ENCODE measurements around the gene DEFB123.
"Not testable (repeated sequence)": the region's sequence is repeated elsewhere in the genome, so short reads cannot be mapped to it uniquely, and the experiment has no call there.

The DEFB123 gene

GRCh38 chr20:31414381-31414780 is 26.1 kb upstream of the DEFB123 start:
- no peak overlapping the region for H3K18ac ChIP-seq (ENCODE audit: low read length)
- no peak for DNase-seq
- no peak overlapping the region for H2BK15ac ChIP-seq (replicated peaks; ENCODE audit: low read depth)
- H2BK120ac ChIP-seq (ENCODE audit: low read depth, low read length) = no peak overlapping the region
- H3K36me3 ChIP-seq (ENCODE audit: control insufficient read depth, insufficient read depth, low read length) = no peaks in the 10 kb centered on the region
- no CpG with 5 or more reads among the region's 6 CpGs for WGBS (ENCODE audit: extremely low coverage, insufficient coverage, low lambda C conversion rate)
- H3K27me3 ChIP-seq (ENCODE audit: insufficient read depth, low read length, poor library complexity) = no peaks in the 10 kb centered on the region
- no peak overlapping the region for H3K9ac ChIP-seq (ENCODE audit: low read length)
- H3K56ac ChIP-seq (ENCODE audit: low read length) = no peak overlapping the region
- H3K4me1 ChIP-seq (ENCODE audit: control insufficient read depth, low read depth, low read length) = no peaks in the 10 kb centered on the region
- no peak overlapping the region for H2BK5ac ChIP-seq (ENCODE audit: low read length)
- H3K4me2 ChIP-seq (ENCODE audit: low read length) = no peak overlapping the region
- H2AK5ac ChIP-seq (ENCODE audit: low read length) = no peak overlapping the region
- H3K79me1 ChIP-seq (ENCODE audit: low read length) = no peaks in the 10 kb centered on the region
- H3K79me2 ChIP-seq (ENCODE audit: control insufficient read depth, insufficient read depth, low read length) = no peaks in the 10 kb centered on the region
- no peak overlapping the region for H3K27ac ChIP-seq (ENCODE audit: low read depth, low read length)
- H4K5ac ChIP-seq (ENCODE audit: low read length) = no peak overlapping the region
- H3K4me3 ChIP-seq (ENCODE audit: low read length) = no peak overlapping the region
- H3K4ac ChIP-seq (ENCODE audit: low read depth, low read length) = no peak overlapping the region
- H3K23ac ChIP-seq (ENCODE audit: low read length) = no peak overlapping the region
- H4K8ac ChIP-seq (ENCODE audit: low read depth, low read length) = no peak overlapping the region

- H3K36me3 ChIP-seq (ENCODE audit: control insufficient read depth, insufficient read depth, low read length) = no peaks in the 10 kb centered on the region
Measured at GRCh38 chr20:31415653-31416052, 24.8 kb upstream of the DEFB123 start.

DNA sequence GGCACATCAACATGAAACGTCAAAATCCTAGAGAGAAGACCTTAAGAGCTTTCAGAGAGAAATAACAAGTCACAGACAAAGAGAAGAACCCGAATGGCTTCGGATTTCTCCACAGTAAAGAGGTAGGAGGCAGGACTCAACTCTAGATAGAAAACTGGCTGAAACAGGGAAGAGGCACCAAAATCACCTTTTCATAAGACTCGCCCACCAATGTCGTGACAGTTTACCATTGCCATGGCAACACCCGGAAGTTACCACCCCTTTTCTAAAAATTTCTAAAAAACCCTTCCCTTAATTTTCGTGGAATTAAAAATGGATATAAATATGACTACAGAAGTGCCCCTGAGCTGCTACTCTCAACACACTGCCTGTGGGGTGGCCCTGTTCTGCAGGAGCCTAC is 22.1 kb upstream of the DEFB123 start:
- no peak overlapping the region for H3K4ac ChIP-seq (ENCODE audit: low read depth, low read length)
- no peaks in the 10 kb centered on the region for H3K27me3 ChIP-seq (ENCODE audit: insufficient read depth, low read length, poor library complexity)
- no peak overlapping the region for H3K9ac ChIP-seq (ENCODE audit: low read length)
- no peak overlapping the region for H3K18ac ChIP-seq (ENCODE audit: low read length)
- no peak overlapping the region for H2BK120ac ChIP-seq (ENCODE audit: low read depth, low read length)
- no peaks in the 10 kb centered on the region for H3K36me3 ChIP-seq (ENCODE audit: control insufficient read depth, insufficient read depth, low read length)
- H3K79me1 ChIP-seq (ENCODE audit: low read length) = no peaks in the 10 kb centered on the region
- no peaks in the 10 kb centered on the region for H3K4me1 ChIP-seq (ENCODE audit: control insufficient read depth, low read depth, low read length)
- H3K23ac ChIP-seq (ENCODE audit: low read length) = no peak overlapping the region
- H2BK15ac ChIP-seq (replicated peaks; ENCODE audit: low read depth) = no peak overlapping the region
- no peak overlapping the region for H3K4me3 ChIP-seq (ENCODE audit: low read length)
- no peak overlapping the region for H4K5ac ChIP-seq (ENCODE audit: low read length)
- no peak overlapping the region for H3K56ac ChIP-seq (ENCODE audit: low read length)
- DNase-seq = no peak
- no peak overlapping the region for H2BK5ac ChIP-seq (ENCODE audit: low read length)
- no peak overlapping the region for H2AK5ac ChIP-seq (ENCODE audit: low read length)
- H3K79me2 ChIP-seq (ENCODE audit: control insufficient read depth, insufficient read depth, low read length) = no peaks in the 10 kb centered on the region
- WGBS (ENCODE audit: extremely low coverage, insufficient coverage, low lambda C conversion rate) = no CpG with 5 or more reads among the region's 7 CpGs
- H3K27ac ChIP-seq (ENCODE audit: low read depth, low read length) = no peak overlapping the region
- no peak overlapping the region for H4K8ac ChIP-seq (ENCODE audit: low read depth, low read length)
- no peak overlapping the region for H3K4me2 ChIP-seq (ENCODE audit: low read length)

More at GRCh38 chr20:31415653-31416052, 24.8 kb upstream of the DEFB123 start:
- Histone ChIP-seq H3K4me1 (ENCODE audit: control insufficient read depth, low read depth, low read length) (no peaks in the 10 kb centered on the region), H3K27me3 (ENCODE audit: insufficient read depth, low read length, poor library complexity) (no peaks in the 10 kb centered on the region), H2BK120ac (ENCODE audit: low read depth, low read length) (no peak overlapping the region), H3K18ac (ENCODE audit: low read length) (no peak overlapping the region), H3K4ac (ENCODE audit: low read depth, low read length) (no peak overlapping the region), H3K56ac (ENCODE audit: low read length) (no peak overlapping the region), H4K5ac (ENCODE audit: low read length) (no peak overlapping the region), H3K4me2 (ENCODE audit: low read length) (no peak overlapping the region), H3K79me2 (ENCODE audit: control insufficient read depth, insufficient read depth, low read length) (no peaks in the 10 kb centered on the region), H2AK5ac (ENCODE audit: low read length) (no peak overlapping the region), H4K8ac (ENCODE audit: low read depth, low read length) (no peak overlapping the region), H2BK5ac (ENCODE audit: low read length) (no peak overlapping the region), H3K79me1 (ENCODE audit: low read length) (no peaks in the 10 kb centered on the region), H3K27ac (ENCODE audit: low read depth, low read length) (no peak overlapping the region), H3K4me3 (ENCODE audit: low read length) (no peak overlapping the region), H2BK15ac (replicated peaks; ENCODE audit: low read depth) (no peak overlapping the region), H3K9ac (ENCODE audit: low read length) (no peak overlapping the region), H3K23ac (ENCODE audit: low read length) (no peak overlapping the region)
- DNase-seq = no peak
- WGBS (ENCODE audit: extremely low coverage, insufficient coverage, low lambda C conversion rate) = no CpG with 5 or more reads among the region's 2 CpGs

DNA sequence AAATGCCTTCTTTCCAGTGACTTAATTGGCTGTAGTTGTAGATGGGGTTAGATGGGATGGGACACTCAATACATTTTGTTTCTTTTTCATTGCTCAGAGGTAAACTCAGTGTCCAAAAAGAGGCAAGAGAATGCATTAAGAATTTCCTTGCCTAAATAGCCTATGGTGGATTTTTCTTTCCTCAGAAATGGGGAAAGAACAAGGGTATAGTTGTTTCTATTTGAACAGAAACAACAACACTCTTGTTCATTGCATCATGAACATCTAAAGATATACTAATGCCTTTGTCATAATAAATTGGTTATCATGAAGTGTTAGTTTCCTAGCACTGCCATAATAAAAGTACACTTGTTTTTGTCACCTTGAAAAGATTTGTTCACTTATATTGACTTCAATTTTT is 14.6 kb upstream of the DEFB123 start:
- Histone ChIP-seq H3K27ac (ENCODE audit: low read depth, low read length) (no peak overlapping the region), H4K5ac (ENCODE audit: low read length) (no peak overlapping the region), H3K4me3 (ENCODE audit: low read length) (no peak overlapping the region), H2BK15ac (replicated peaks; ENCODE audit: low read depth) (no peak overlapping the region), H3K4me1 (ENCODE audit: control insufficient read depth, low read depth, low read length) (no peaks in the 10 kb centered on the region), H3K23ac (ENCODE audit: low read length) (no peak overlapping the region), H3K27me3 (ENCODE audit: insufficient read depth, low read length, poor library complexity) (no peaks in the 10 kb centered on the region), H2AK5ac (ENCODE audit: low read length) (no peak overlapping the region), H3K4ac (ENCODE audit: low read depth, low read length) (no peak overlapping the region), H2BK120ac (ENCODE audit: low read depth, low read length) (no peak overlapping the region), H3K36me3 (ENCODE audit: control insufficient read depth, insufficient read depth, low read length) (no peaks in the 10 kb centered on the region), H3K9ac (ENCODE audit: low read length) (no peak overlapping the region), H3K79me1 (ENCODE audit: low read length) (no peaks in the 10 kb centered on the region), H3K18ac (ENCODE audit: low read length) (no peak overlapping the region), H3K56ac (ENCODE audit: low read length) (no peak overlapping the region), H3K4me2 (ENCODE audit: low read length) (no peak overlapping the region), H4K8ac (ENCODE audit: low read depth, low read length) (no peak overlapping the region), H3K79me2 (ENCODE audit: control insufficient read depth, insufficient read depth, low read length) (no peaks in the 10 kb centered on the region), H2BK5ac (ENCODE audit: low read length) (no peak overlapping the region)
- no peak for DNase-seq

- not testable (repeated sequence) for H2AK5ac ChIP-seq (ENCODE audit: low read length); H3K18ac ChIP-seq (ENCODE audit: low read length); H3K4me2 ChIP-seq (ENCODE audit: low read length); H2BK15ac ChIP-seq (replicated peaks; ENCODE audit: low read depth); DNase-seq; H2BK120ac ChIP-seq (ENCODE audit: low read depth, low read length); H4K5ac ChIP-seq (ENCODE audit: low read length); H3K79me2 ChIP-seq (ENCODE audit: control insufficient read depth, insufficient read depth, low read length); H3K36me3 ChIP-seq (ENCODE audit: control insufficient read depth, insufficient read depth, low read length); H2BK5ac ChIP-seq (ENCODE audit: low read length); H3K4me1 ChIP-seq (ENCODE audit: control insufficient read depth, low read depth, low read length); H3K79me1 ChIP-seq (ENCODE audit: low read length); H3K4ac ChIP-seq (ENCODE audit: low read depth, low read length); H3K23ac ChIP-seq (ENCODE audit: low read length); H3K4me3 ChIP-seq (ENCODE audit: low read length); H3K27ac ChIP-seq (ENCODE audit: low read depth, low read length); H3K56ac ChIP-seq (ENCODE audit: low read length); H3K27me3 ChIP-seq (ENCODE audit: insufficient read depth, low read length, poor library complexity); H3K9ac ChIP-seq (ENCODE audit: low read length); H4K8ac ChIP-seq (ENCODE audit: low read depth, low read length)
- no CpG with 5 or more reads among the region's 48 CpGs for WGBS (ENCODE audit: extremely low coverage, insufficient coverage, low lambda C conversion rate)
Measured at GRCh38 chr20:31426891-31427551, 13.4 kb upstream of the DEFB123 start.

DNA sequence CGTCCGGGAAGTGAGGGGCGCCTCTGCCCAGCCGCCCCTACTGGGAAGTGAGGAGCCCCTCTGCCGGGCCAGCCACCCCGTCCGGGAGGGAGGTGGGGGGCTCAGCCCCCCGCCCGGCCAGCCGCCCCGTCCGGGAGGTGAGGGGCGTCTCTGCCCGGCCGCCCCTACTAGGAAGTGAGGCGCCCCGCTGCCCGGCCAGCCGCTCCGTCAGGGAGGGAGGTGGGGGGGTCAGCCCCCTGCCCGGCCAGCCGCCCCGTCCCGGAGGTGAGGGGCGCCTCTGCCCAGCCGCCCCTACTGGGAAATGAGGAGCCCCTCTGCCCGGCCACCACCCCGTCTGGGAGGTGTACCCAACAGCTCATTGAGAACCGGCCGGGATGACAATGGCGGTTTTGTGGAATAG is 12.9 kb upstream of the DEFB123 start:
- DNase-seq; H4K5ac ChIP-seq (ENCODE audit: low read length); H3K9ac ChIP-seq (ENCODE audit: low read length); H3K4ac ChIP-seq (ENCODE audit: low read depth, low read length); H2BK120ac ChIP-seq (ENCODE audit: low read depth, low read length); H3K4me1 ChIP-seq (ENCODE audit: control insufficient read depth, low read depth, low read length); H3K18ac ChIP-seq (ENCODE audit: low read length); H3K27me3 ChIP-seq (ENCODE audit: insufficient read depth, low read length, poor library complexity); H3K79me2 ChIP-seq (ENCODE audit: control insufficient read depth, insufficient read depth, low read length); H3K27ac ChIP-seq (ENCODE audit: low read depth, low read length); H3K23ac ChIP-seq (ENCODE audit: low read length); H4K8ac ChIP-seq (ENCODE audit: low read depth, low read length); H3K36me3 ChIP-seq (ENCODE audit: control insufficient read depth, insufficient read depth, low read length); H3K56ac ChIP-seq (ENCODE audit: low read length); H3K4me3 ChIP-seq (ENCODE audit: low read length); H2BK5ac ChIP-seq (ENCODE audit: low read length); H3K79me1 ChIP-seq (ENCODE audit: low read length); H3K4me2 ChIP-seq (ENCODE audit: low read length); H2AK5ac ChIP-seq (ENCODE audit: low read length); H2BK15ac ChIP-seq (replicated peaks; ENCODE audit: low read depth): not testable (repeated sequence)
- no CpG with 5 or more reads among the region's 31 CpGs for WGBS (ENCODE audit: extremely low coverage, insufficient coverage, low lambda C conversion rate)

All from mesendoderm (in vitro differentiated cells).